Measurements from ENCODE around the gene PODXL.
"Not testable (repeated sequence)": the region's sequence is repeated elsewhere in the genome, so short reads cannot be mapped to it uniquely, and the experiment has no call there.

The PODXL gene

DNA sequence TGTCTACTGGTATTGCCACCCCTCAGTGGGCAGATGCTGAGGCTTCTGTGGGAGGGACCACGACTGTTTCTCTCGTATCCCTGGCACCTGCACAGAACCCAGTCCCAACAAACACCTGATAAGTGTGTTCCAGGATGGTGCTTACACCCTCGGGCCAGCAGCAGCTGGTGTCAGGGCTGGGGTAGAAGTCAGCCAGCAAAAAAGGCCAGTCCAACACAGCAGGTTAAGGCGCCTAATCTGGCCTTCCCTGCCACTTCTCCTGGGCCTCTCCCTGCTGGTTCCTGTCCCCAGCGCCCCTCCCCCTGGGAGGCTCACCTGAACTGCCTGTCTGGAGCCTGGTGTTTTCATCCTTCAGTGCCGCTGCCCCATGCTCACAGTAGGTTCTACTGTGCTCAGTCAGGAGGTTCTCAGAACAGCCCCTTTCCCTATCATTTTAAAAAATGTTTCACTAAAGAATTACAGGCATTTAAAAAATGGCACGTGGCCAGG is 20.0 kb downstream of the PODXL start:
- no peak for DNase-seq

DNA sequence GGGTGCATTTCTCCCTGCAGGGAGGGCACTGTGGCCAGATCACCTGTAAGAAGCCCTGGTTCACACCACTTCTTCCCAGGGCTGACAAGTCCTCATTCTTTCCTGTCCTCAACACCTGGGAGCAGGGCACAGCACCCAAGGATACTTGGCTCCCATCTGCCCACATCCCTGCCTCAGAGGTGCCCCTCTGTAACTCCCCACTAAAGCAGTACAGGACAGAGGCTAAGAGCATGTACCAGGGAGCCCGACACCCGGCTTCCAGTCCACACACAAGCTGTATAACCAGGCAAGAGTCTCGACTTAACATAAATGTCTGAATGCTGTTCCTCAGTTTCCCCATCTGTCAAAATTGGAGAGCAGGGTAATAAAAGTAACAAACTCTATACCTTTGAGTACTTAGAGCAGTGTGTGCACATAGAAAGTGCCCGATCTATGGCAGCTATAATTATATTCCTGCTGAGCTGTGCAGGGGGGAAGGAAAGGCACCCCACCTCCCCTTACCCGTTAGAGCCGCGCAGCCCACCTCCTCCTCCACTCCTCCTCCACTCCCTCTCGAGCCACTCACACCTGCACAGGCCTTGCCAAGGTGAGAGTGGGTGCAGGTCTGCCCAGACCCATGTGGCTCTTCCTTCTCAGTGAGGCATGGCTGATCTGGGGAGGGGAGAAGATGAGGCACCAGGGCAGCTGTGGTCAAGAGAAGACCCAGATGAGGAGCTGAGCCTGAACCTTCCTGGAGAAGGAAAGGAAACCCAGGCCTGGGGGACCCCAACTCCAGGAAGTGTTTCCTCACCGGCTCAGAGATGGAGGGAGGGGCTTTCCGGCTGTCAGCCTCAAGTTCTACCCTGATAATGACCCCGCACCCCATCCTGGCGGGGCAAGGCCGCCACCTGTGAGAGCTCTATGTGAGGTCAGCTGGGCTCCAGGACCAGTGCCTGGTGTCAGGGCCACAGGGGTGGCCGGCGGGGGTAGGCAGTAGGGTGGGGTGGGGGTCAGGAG is 22.6 kb downstream of the PODXL start:
- DNase-seq: no peak

DNA sequence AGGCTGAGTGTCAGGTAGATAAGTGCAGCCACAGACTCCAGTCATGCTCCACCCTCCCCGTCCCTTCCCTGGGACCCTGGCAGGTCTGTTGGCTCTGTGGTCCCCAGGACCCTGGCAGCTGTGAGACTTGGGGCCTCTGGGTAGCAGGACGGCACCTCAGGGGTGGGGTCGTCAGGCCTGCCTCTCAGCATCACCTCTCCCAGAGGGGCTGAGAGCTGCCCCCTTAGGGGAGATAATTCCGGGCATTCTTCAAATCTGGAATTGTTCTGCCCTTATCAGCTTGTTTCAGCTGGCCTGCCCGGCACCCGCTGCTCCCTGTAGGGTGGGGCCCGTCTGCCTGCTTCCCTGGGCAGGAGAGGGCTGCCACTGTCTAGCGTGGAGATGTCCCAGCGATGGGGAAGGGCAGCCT is 23.3 kb downstream of the PODXL start:
- no peak for DNase-seq

DNA sequence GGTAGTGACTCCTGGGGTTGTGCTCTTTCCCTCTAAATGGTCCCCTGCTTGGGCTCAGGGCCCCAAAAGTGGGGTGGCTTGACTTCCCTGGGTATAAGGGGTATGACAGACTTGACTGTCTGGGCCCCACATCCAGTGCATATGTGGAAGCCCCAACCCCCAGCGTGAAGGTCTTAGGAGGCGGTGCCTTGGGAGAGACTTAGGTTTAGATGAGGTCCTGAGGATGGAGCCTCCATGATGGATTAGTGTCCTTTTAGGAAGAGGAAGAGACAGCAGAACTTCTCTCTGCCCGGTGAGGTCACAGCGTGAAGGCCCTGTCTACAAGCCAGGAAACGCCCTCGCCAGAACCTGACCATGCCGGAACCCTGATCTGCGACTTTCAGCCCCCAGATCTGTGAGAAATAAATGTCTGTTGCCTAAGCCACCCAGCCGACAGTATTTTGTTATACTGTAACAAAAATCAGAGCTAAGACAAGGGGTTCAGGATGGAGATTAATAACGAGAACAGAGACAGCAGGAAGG is 23.8 kb downstream of the PODXL start:
- no peak for DNase-seq

DNA sequence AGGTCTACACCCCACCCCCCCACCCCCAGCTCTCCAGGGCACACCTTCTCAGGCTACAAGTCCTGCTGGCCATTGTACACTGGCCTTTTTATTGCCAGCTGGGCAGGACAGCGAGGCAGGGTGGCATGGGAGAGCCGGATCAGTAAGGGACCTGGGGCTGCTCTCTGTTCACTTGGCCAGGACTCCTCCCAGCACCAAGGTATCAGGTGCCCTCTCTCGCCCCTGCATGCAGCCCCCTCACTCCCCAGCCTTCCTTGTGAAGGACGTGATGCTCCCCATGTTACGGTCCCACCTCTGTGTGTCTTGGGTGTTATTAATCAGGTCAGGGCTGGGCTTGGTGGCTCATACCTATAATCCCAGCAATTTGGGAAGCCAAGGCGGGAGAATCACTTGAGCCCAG is 26.3 kb downstream of the PODXL start:
- no peak for DNase-seq

DNA sequence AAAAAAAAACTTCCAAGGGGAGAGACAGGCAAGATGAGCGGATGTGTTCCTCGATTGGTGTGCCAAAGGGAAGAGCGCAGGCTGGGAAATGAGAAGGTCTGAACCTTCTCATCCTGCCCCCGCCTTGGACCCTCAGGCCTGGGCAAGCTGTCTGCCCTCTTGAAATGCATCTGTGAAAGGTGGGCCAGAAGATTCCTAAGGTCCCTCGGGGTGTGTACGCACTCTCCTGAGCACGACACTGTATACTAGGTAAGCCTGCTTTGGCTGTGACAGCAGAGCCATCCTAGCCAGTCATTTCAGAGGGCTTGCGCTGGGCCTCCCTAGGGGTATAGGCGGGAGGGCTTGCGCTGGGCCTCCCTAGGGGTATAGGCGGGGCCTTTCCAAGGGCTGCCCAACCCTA is 26.8 kb downstream of the PODXL start:
- DNase-seq: no peak

DNA sequence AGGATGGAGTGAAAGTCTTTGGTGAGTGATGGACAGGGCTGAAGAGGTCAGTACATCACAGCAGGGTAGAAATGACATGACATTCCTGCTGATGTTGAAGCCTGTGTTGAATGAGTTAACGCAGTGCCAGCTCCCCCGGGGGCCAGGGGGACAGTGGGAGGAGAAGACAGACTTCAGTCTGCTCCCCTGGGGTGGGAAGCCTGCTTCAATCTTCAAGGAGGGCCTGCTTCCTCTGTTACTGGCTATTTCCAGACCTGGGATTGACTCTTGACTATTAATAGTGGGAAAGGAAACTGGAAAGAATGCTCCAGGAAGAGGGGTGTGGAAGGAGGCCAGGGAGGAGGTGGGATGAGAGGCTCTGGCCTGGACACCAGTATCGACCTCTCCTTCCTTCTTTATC is 27.2 kb downstream of the PODXL start:
- DNase-seq: no peak

DNA sequence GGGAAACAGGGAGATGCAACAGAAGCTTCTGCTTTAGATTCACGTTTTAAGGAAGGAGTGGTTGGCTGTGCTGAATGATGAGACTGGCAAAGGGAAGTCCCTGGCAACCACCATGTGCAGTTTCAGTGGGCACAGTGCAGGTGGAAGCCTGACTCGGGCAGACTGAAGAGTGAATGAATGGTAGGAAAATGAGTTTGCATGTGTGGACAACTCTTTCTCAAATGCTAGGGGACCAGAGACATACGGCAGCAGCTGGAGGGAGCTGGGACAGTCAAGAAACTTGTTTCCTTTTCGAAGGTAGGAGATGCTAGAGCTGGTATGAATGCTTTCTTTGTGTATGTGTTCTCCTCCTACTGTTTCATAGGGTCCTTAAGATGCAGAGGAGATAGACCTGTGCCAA is 29.0 kb downstream of the PODXL start:
- DNase-seq: no peak

DNA sequence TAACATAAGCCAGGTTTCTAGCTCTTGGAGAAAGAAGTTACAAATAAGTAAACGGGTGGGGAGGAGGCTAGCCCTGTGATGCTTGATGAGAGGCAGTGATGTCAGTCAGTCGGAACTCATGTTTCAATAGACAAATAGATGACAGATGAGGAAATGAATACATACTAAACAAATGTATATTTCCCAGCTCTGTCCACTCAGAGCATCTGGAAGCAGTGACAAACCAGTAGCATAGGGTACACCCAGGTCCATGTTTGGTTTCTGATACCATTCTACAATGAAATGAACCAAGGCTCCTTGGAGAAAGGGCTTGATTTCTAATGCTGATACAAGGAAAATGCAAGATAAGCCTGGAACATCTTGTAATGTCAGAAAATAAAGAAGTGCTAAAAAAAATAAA is 30.6 kb downstream of the PODXL start:
- no peak for DNase-seq

DNA sequence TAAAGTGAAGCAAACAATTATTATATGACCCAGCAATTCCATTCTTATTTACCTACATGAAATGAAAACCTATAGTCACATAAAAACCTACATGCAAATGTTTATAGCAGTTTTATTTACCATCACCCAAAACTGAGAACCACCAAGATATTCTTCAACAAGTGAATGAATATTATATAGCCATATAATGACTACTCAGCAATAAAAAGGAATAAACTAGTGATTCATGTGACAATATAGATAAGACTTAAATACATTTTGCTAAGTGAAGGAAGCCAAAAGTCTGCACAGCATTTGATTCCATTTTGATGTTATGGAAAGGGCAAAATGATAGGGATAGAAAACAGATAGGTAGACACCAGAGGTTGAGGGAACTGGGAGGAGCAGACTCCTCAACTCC is 31.7 kb downstream of the PODXL start:
- no peak for DNase-seq

DNA sequence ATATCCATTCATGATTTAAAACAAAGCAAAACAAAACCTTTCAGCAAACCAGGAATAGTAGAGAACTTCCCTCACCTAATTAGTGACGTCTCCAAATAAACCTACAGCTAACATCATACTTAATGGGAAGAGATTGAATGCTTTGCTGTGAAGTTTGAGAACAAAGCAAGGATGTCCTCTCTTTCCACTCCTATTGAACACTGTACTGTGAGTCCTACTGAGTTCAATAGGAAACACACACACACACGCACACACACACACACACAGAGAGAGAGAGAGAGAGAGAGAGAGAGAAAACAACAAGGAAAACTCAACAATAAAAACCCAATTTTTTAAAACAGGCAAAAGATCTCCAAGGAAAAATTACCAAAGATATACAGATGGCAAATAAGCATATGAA is 32.3 kb downstream of the PODXL start:
- no peak for DNase-seq

DNA sequence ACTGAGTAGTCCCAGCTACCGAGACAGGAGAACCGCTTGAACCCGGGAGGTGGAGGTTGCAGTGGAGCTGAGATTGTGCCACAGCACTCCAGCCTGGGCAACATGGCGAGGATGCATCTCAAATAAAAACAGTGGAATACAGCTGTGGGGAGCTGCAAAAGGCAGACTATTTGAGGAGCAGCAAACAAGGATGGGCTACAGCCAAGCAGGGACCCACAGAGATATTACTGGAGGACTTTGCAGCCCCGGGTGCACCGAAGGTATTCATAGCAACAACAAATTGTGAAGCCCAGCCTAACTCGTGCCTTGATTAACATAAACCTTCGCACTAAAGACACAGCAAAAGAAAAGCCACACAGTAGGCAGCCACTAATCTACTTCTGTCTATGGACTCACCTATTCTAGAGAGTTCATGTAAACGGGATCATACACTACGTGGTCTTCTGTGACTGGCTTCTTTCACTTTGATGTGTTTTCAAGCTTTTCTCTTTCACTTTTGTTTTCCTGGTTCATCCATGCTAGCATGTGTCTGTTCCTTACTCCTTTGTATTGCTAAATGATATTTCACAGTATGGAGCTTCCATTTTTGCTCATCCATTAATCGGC is 34.0 kb downstream of the PODXL start:
- no peak for DNase-seq

DNA sequence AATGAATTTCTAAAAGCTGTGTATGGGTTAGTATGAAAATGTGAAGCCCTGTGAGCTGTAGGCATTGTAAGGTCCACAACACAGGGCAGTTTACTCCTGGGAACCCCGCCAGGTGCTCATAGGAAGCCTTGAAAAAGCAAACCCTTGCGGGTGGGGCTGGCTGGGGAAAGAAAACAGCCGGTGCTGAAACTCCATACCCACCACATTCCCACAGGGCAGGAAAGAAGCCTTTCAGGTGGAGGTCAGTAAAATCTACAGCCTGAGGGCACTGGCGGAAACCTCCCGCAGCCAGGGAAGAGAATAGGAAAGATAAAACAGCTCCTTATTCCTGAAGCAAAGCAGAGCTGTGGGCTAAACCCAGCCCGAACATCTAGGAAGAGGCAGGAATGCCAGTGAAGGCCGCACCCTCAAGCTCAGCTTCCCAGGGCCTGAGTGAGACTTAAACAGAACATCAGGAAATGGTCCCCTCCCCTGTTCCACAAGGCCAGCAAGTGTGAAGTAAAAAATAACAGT is 34.7 kb downstream of the PODXL start:
- no peak for DNase-seq

DNA sequence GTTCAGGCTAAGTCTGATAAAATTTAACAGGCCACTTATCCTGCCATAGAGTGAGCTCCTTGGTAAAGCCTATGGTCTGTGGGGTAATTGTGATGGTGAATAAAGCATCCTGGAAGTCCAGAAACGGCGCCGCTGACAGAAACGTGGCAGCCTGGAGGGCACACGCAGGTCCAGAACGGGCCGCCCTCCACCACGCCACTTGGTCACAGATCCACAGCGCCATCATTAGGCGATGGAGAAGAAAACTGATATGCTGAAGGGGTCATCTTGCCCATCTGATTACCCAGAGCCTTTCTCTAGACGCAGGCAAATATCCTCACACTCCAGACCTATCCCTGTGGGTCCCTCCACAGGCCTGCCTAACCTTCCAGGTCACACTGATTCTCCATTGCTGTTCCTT is 37.8 kb downstream of the PODXL start:
- DNase-seq: no peak

DNA sequence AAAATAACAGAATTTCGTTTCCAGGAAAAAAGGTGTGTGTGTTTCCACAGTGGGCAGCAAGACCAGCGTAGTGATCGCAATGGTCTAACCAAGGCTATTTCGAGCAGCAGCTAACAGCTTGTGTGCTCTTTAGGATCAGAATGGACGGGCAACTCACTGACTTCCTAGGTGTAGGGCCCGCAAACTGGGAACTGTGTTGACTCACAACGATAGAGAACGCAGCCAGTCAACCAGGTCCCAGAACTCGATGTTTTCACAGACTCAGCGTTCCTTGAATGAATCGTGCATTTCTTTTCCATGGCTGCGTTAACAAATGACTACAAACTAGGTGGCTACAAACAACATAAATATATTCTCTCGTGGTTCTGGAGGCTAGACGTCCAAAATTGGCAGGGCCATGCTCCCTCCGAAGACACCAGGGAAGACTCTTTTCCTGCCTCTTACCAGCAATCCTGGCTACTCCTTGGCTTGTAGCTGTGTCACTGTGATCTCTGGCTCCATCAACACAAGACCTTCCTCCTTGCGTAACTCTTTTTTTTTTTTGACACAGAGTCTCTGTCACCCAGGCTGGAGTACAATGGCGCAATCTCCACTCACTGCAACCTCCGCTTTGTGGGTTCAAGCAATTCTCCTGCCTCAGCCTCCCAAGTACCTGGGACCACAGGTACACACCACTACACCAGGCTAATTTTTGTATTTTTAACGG is 39.1 kb downstream of the PODXL start:
- no peak for DNase-seq

DNA sequence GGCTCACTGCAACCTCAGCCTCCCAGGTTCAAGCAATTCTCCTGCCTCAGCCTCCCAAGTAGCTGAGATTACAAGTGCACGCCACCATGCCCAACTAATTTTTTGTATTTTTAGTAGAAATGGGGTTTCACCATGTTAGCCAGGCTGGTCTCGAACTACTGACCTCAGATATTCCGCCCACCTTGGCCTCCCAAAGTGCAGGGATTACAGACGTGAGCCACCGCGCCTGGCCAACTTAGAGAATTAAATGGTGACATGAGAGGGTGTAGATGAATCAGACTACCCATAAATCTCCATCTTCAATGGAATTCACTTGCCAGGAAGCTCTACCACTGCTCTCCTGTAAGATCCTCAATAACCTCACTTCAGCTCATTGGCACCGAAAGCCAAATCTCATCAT is 41.0 kb downstream of the PODXL start:
- not testable (repeated sequence) for DNase-seq

DNA sequence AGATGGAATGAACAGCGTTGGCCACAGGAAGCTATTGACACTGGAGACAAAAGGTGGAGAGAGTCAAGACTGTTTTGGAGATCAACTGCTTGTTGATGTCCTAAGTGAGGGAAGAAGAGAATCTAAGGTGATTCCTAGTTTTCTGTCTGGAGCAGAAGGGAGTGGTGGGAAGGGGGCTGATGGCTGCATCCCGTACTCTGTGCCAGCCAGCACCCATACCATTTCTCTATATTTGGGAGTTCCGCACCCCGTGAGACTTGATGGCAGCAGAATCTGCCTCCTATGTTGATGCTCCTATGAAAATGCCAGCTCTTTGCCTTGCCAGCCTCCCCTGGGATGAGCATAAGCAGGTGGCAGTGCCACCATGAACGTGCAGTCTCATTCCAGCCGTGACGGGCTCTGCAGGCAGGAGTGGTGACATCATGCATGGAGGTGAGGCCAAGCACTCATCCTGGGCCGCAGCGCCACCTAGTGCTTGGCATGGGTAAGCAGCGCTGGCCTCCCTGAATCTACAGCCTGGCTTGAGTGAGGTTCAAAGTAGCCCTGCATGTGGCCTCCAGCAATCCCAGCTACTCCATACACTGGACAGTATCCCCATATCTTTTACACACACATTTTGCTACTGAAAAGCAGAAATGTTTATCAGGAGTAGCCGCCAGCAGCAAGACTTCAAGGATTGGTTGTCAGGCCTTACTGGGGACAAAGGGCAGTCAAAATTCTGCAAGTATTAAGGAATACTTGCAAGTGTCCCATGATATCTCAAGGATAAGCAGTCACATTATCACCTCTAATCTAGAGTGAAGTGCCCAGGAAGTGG is 43.0 kb downstream of the PODXL start:
- DNase-seq: peak; percentile 84

DNA sequence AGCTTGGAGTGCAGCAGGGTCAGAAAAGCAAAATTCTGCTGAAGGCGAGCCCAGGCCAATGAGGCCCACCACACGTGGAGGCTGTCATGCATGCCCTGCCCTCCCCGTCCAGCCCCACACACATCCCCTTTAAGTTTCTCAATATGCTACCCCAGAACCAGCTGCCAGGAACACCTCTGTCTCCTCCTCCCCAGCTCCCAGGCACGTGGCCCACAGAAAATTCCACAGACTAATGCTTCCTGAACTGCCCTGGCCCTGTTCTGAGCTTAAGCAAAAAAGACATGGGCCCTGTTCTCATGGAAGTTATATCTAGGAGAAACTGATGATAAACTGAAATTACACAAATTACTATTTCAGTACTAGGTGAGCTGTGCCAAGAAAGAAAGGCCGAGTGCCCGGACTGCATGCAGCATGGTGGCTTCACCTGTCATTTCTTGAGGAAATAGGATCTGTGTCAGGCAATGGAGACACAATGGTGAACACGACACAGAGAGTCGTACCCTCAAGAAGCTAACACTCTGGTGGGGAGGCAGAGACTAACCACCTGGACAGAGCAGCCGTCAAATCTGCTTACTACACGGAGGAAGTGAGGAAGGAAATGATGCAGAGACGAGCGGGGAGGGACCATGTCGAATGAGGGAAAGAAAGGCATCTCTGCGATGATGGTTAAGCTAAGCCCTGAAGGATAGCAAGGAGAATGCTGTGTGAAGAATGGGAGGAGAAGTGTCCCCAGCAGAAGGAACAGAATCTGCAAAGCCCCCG is 44.5 kb downstream of the PODXL start:
- DNase-seq: no peak

DNA sequence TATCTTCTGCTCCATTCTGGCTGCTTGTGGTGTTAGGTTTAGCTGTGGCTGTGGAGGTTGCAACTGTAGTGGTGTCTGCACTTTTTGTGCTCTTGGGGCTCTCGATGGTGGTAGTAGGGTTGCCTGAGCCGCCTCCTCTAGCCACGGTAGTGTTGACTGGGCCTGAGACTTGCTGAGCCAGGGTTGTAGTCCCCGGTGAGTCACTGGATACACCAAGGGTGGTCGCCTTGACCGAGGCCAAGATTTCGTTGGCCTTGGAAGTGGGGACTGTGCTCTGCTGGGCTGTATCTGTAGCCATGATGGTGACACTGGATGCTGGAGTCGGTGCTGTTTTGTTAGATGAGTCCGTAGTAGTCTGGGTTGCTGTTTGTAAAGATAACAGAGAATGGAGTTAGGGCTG is 45.4 kb downstream of the PODXL start:
- DNase-seq: no peak

DNA sequence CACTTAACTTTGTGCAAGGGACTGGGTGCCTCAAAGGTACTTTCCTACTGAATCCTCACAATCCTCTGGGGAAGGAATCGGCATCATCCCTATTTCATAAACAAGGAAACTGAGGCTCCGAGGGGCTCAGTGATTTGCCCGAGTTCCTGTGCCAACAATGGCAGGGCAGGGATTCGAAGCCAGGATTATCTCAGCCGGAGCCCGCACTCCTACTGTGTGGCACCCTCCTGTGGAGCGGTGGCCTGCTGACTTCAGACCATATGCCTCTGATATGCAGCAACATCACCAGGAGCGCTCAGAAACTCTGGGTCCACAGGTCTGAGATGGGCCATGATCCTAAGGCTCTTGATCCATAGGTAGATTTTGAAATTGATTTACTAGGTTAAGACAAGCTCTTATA is 46.6 kb downstream of the PODXL start:
- DNase-seq: no peak

DNA sequence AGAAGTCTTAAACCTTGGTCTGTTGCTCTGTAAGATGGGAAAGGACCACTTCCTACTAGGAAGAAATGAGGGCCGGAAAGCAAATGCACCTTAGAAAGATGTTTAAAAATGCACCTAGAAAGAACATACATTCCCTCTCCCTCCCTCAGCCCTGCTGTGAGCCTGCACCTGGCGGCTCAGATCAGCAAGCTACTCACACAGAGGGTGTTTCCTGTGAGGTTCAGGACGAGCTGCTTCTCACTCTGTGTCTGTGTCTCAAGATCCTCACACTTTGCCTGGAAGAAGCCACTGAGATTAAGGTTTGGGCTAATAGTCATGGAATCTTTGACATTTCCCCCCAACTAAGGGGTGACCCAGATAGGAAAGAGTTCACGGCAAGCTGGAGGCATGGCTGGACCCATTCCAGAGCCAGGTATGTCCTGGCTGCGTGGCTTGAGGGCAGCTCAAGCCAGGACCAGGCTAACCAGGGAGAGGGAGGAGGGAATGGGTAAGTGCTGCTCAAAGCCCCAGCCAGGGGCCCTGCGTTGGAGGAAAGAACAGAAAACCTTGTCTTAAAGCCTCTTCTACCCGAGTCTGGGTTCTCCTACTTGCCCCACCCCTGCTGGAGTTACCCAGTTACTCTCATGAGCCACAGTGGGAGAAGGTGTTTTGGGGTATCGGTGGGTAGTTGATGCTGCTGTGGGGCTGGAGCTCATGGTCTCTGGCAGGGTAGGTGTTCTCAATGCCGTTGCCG is 47.5 kb downstream of the PODXL start:
- no peak for DNase-seq

All from activated CD4-positive, CD25-positive, alpha-beta regulatory T cell treated with anti-CD3 and anti-CD28 coated beads, Interleukin-2, amount 50 U/mL, for 72 hours (primary cell).